ENCODE measurements around the gene PADI4.

Gene PADI4

GRCh38 chr1:17287130-17287776 lies 20.7 kb upstream of the PADI4 start:
- no peak for DNase-seq

- no peak for DNase-seq
Measured at GRCh38 chr1:17289721-17290120, 18.3 kb upstream of the PADI4 start.

DNA sequence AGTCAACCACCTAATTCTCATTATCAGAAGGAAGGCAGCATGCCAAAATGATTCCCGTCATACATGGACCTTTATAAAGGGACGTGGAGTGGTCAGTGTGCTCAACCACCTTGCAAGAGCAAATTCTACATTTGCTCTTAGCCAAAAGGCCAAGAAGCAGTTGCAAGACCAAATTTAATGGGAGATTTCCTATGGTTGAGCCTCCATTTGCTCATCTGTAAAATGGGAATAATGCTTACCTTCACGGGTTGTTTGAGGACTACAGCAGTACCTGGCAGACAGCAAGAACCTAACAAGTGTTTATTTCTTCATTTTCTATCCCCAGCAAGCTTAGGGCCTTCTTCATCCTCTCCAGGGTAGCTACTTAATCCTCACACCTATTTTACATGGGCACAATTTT lies 17.4 kb upstream of the PADI4 start:
- DNase-seq, result no peak

- no peak for DNase-seq
Measured at GRCh38 chr1:17292299-17293160, 15.5 kb upstream of the PADI4 start.

DNA sequence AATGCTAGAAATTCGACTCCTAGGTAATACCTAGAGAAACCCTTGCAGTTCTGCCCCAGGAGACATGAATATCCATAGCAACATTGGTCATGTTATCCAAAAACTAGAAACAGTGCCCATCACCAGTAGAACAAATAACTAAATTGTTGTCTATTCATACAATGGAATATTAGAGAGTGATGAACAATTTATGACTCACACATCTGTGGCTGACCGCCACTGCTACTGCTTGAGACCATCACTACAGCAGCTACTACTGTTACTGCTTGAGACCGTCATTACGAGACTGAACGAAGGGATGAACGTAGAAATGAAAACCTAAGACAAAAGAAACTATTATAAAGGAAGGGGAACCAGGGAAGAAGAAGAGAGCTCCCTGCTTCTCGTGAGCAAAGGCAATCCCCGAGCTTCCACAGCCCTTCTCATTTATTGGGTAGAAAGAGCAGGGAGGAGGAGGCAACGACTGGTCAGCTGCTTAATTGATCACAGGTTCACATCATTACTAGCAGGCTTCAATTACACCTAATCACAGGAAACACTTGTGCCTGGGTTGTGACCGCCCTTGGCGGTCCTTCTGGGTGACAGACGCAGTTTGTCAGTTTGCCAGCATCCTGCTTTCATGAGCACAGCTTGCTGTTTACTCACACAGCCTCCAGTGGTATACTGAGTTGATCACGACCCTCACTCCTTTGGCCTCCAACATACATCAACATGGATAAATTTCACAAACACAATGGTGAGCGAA lies 14.1 kb upstream of the PADI4 start:
- no peak for DNase-seq

DNA sequence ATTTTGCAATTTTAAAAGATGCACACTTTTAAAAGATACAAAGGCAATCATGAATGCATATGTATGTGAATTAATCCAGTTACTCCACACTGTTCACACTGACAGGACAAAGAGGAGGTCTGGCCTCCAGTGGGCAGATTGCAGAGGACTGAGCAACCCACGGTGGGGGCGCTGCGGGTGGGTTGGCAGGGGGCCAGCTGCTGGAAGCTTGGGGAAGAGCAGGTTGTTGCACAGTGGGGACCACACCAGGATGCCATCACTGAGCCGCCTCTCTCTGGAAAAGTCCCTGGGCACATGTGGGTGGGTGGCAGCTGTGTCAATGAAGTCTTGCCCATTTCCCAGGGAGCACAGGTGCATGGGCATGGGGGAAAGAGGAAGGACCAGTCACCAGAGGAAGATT lies 12.7 kb upstream of the PADI4 start:
- DNase-seq, result no peak

DNA sequence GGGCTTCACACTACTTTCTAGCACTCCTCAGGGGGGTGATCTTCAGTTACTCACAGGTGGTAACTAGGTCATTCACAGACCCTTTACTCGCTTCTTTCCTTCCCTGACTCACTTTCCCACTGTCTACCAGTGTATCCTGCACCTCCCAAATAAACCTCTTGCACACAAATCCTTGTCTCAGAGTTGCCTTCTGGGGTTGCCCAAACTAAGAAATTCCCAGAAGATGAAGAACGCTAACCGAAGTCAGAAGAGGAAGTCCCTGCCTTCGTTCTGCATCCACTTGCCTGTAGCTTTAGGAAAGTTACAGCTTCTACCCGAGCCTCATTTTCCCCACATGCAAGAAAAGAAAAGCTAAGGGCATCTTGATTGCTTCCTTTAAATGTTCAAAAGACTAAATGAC lies 11.9 kb upstream of the PADI4 start:
- DNase-seq, result no peak

- DNase-seq, result no peak
Measured at GRCh38 chr1:17297991-17298390, 10.0 kb upstream of the PADI4 start.

DNA sequence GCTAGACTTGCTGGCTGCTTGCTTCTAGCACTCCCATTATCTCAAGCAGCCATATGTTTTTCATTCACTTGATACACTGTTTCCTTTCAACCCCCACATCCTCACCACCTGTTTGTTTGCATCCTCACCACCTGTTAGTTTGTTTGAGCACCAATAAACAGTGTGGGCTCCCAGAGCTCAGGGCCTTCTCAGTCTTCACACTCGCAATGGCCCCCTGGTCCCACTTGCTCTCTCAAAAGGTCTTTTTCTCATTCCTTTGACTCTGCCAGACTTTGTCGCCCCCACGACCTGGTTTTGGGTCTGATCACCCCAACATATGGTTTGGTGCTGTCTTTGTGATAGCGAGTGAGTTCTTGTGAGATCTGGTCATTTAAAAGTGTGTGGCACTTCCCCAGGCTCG lies 6.2 kb upstream of the PADI4 start:
- DNase-seq, result no peak

- DNase-seq, result no peak
Measured at GRCh38 chr1:17304151-17304825, 3.7 kb upstream of the PADI4 start.

- DNase-seq, result no peak
Measured at GRCh38 chr1:17304826-17305175, 3.2 kb upstream of the PADI4 start.

GRCh38 chr1:17305576-17306095 lies 2.4 kb upstream of the PADI4 start:
- no peak for DNase-seq

DNA sequence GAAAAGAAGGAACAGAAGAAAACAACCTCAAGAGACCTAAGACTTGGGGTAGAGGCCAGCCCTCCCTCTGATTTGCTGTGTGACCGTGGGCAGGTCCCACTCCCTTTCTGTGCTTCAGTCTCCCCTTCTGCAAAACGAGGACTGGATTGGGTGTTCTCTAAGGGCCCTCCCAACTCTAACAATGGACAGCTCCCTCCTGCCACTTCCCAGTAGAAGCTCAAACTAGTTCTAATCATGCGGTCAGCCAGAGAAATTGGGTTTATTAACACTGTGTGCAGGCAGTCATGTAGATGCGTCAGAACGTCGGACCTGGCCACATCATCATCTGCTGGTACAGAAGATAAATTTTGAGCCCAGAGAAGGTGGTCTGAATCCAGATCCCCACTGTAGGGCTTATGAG lies 1.6 kb upstream of the PADI4 start:
- DNase-seq, result no peak

GRCh38 chr1:17306921-17307320 lies 1.1 kb upstream of the PADI4 start:
- DNase-seq, result no peak

- no peak for DNase-seq
Measured at GRCh38 chr1:17307329-17307728, 668 bp upstream of the PADI4 start.

DNA sequence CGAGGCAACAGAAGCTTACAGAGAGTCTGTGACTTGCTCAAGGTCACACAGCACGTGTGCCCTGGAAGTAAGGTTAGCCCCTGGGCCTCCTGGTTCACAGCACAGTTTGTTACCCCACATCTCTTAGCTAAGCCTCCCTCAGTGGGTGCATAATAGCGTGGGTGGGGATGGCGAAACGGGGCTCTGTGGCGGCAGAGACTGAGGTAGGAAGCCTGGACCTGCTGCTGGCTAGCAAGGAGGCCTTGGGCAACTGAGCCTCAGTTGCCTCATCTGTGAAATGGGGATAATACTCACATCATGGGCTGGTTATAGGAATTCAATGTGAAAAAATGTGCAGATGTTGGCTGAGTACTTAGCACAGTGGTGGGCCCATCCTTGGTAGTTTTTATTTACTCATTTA lies 596 bp downstream of the PADI4 start:
- no peak for DNase-seq

DNA sequence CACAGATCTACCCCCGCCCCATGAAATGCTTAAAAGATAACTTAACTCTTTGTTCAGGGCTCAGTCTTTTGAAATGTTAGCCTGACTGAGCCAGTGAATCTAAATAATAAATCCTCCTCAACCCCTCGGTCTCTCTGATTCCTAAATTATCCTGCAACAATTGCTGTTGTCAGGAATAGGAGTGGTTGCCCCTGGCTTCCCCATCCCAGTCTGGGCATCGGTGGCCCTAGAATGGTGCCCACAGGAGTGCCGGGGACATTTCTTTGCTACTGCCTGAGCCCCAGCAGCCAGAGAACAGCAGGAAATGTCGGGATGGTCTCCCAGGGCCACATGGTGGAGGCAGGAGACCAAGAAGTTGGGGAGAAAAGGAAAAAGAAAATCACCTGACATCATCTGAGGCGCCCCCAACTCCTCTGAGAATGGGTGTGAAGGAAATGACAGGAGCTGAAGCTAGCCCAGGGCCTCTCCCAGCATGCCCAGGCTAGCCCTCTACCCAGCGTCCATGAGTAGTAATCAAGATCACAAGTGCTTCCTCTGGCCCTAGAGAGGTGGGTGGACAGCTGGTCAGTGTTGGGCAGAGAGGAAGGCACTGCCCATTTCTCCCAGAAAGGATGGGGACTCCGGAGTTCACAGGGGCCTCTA lies 1.6 kb downstream of the PADI4 start:
- DNase-seq, result no peak

DNA sequence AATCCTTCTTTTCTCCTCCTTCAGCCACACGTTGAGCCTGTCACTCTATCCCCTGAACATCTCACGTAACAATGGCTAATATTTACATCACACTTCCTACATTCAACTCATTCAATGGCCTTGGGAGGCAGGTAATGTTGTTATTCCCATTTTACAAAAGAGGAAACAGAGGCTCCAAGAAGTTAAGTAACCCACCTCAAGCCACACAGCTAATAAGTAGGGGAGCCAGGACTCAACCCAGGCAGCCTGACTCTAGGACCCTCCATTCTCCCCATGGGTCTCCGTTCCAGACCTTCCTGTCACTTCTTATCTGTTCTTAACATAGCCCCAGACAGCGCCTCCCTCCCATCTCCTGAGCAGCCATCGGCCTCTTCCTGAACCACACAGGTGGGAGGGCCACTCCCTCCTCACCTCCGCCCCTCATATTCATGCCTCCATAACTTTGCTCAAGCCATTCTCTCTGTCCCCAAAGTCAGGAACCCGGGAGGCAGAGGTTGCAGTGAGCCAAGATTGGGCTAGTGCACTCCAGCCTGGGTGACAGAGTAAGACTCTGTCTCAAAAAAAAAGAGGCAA lies 2.2 kb downstream of the PADI4 start:
- no peak for DNase-seq

DNA sequence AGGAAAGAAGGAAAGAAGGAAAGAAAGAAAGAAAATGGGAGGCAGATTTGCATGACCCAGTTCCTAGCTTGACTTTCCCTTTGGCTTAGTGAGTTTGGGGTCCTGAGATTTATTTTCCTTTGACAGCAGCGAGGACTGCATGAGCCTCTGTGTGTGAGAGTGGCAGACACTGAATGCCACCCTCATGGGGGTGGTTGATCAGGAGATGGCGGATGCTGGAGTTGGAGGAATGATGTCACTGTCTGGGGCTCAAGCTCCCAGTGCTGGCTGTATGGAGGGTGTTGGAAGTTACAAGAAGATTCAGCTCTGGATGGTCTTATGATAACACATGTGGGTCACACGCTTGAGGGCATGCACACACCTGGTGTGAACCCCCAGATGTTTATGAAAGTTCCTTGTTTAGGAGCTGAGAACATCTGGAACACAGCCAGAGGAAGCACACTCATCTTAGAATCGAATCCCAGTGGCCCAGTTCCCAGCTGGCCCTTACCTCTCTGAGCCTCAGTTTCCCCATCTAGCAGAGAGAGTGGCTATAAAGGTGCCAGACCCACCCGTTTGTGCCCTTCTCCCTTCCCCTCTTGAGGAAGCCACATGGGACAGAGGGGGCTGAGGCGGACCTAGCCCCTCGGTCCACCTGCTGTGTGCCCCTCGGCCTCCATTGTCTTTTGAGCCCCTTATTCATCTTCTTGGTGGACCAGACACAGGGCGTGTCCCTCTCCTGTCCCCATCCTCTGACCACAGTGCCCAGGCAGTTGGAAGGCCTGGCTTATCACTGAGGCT lies 5.7 kb downstream of the PADI4 start:
- DNase-seq, result no peak

- no peak for DNase-seq
Measured at GRCh38 chr1:17314491-17314971, 6.5 kb downstream of the PADI4 start.

DNA sequence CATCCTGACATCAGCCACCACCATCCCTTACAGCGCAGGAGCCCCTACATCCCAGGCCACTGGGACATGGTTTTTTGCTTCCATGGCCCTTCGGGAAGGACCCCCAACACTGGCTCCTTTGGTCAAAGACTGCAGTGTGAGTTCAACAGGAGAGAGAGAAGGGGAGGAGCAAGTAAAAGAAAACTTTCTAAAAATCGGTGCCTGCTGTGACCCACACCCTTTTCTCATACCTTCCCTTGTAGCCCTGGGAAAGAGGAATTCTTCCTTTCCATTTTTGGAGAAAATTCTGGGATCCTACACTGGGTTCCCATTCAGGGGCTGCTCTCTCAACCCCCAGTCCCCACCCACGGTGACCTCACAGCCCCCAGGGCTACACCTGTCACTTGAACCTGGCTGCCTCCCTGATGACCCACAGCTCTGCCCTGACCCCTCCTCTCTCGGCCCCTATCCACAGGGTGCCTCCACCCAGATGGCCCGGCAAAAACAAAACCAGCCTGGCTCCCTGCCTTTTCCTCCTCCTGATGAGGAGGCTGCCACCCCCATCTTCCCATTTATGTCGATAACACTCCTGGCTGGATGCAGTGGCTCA lies 7.6 kb downstream of the PADI4 start:
- no peak for DNase-seq
